Activated naive CD4-positive, alpha-beta T cell treated with anti-CD3 and anti-CD28 coated beads, Interleukin-2, amount 50 U/mL, for 72 hours (primary cell): ENCODE measurements around the gene RASGRP2. TPM values are rescaled to one million over a fixed set of nuclear protein-coding genes. Genes with fewer than 3 reads are reported as not detected.
A peak's percentile ranks its signal among the peaks of the same experiment; 100 is the strongest.

Experiments used
- ATAC-seq, 2 donors: fragments of 150-1000 bp; cut with Tn5 transposase; 2 replicates each; pipeline ENCODE4 v1.10.0; 2021; ENCODE audit warnings: mild to moderate bottlenecking in 2 of 2, moderate library complexity in 2 of 2
- DNase-seq, 2 donors: peaks; one replicate each; pipeline ENCODE4 v3.0.0; 2021 to 2022; ENCODE audit warnings: low spot score in 2 of 2
- H3K27ac Mint-ChIP-seq, 2 donors: one replicate each; pipeline ENCODE4 v1.8.0; 2022; ENCODE audit warnings: mild to moderate bottlenecking in 2 of 2, mixed read lengths in 2 of 2
- H3K36me3 Mint-ChIP-seq, 2 donors: one replicate each; pipeline ENCODE4 v1.8.0; 2022; ENCODE audit warnings: mixed read lengths in 2 of 2
- H3K9me3 Mint-ChIP-seq, 2 donors: one replicate each; pipeline ENCODE4 v1.8.0; 2022; ENCODE audit warnings: mixed read lengths in 2 of 2
- total RNA-seq, 2 donors: library from RNA; stranded (reverse); gene quantifications; one replicate each; pipeline ENCODE4 v1.2.3, GENCODE V29; 2022

Gene RASGRP2
- total RNA-seq, 2 donors from 2014 or later, result 12.5 to 12.6 TPM

DNA sequence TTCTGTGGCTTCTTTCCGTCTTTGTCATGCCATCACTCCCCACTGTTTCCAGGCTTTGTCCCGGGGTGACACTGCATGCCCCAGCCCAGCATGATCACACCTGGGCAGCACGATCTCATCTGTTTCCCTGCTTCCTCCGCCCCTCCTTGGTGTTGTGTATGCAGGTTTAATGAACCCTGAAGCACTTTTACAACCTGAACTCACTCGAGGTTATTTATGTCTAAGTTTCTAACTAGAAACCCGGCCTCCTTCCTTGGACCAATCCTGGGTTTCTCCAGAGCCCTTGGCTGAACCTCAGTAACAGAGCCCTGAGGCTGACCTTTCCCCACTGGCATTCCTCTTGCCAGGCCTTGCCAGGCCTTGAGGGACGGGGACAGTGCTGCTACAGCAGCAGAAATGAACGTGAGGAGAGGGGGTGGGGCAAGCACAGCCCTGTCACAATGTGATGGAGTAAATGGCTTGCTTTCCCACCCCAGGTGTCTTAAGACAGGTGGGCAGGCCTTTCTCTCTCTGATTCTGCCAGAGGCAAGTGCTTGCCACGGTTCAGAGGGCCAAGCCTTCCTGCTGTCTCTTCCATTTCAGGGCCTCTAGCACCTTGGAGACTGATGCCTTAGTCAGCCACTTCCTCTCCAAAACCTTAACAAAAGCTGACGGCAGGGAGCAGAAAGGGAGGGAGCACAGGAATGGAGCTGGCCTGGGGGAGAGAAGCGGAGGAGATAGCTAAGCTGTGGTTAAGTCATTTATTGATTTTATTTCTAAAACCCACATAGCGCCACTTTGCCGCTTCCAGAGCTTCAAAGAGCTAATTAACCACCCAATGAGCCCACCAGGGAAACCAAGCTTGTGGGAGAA, 19.0 kb upstream of the RASGRP2 start:
- H3K36me3 Mint-ChIP-seq, result peaks cover 24 to 34% of the 10 kb centered on the region in 2 donors
- no peaks in the 10 kb centered on the region for H3K9me3 Mint-ChIP-seq
- peak overlapping the region; percentile 84 to 92 for H3K27ac Mint-ChIP-seq
- ATAC-seq (peak in 1 of 2 donors; percentile 16), DNase-seq (peak in 1 of 2 donors; percentile 55)

GRCh38 chr11:64762277-64762673, 18.3 kb upstream of the RASGRP2 start:
- DNase-seq (peak in 1 of 2 donors; percentile 37), ATAC-seq (no peak)
- Mint-ChIP-seq H3K9me3 (no peaks in the 10 kb centered on the region), H3K36me3 (peaks cover 18 to 30% of the 10 kb centered on the region in 2 donors), H3K27ac (peak overlapping the region; percentile 84 to 92)

DNA sequence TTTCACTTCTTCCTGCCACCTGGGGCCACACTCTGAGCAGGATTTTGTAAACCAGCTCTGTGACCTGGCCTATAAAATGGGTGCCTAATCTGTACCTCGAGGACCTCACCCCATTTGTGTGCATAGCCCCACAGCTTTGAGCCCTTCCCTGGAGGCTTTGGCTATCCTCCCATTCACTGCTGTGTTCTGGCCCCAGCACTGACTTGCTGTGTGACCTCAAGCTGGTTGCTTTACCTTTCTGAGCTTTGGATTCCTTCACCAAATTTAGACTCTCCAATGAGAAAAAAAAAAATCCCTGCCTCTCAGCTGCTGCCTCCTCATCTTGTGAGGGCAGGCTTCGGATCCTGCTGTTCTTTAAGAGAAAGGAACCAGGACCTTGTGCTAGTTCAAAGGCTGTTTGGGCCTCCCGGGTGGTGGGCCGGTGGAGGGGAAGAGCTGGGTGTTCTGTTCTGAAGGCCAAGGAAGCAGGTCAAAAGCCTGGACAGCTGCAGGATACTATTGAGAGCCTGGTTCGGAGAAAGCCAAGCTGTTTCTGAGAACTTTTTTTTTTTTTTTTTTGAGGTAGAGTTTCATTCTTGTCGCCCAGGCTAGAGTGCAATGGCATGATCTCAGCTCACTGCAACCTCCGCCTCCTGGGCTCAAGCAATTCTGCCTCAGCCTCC, 16.9 kb upstream of the RASGRP2 start:
- DNase-seq (no peak), ATAC-seq (no peak)
- Mint-ChIP-seq H3K9me3 (no peaks in the 10 kb centered on the region), H3K27ac (peak overlapping the region; percentile 84 to 95), H3K36me3 (peaks cover 18 to 26% of the 10 kb centered on the region in 2 donors)

DNA sequence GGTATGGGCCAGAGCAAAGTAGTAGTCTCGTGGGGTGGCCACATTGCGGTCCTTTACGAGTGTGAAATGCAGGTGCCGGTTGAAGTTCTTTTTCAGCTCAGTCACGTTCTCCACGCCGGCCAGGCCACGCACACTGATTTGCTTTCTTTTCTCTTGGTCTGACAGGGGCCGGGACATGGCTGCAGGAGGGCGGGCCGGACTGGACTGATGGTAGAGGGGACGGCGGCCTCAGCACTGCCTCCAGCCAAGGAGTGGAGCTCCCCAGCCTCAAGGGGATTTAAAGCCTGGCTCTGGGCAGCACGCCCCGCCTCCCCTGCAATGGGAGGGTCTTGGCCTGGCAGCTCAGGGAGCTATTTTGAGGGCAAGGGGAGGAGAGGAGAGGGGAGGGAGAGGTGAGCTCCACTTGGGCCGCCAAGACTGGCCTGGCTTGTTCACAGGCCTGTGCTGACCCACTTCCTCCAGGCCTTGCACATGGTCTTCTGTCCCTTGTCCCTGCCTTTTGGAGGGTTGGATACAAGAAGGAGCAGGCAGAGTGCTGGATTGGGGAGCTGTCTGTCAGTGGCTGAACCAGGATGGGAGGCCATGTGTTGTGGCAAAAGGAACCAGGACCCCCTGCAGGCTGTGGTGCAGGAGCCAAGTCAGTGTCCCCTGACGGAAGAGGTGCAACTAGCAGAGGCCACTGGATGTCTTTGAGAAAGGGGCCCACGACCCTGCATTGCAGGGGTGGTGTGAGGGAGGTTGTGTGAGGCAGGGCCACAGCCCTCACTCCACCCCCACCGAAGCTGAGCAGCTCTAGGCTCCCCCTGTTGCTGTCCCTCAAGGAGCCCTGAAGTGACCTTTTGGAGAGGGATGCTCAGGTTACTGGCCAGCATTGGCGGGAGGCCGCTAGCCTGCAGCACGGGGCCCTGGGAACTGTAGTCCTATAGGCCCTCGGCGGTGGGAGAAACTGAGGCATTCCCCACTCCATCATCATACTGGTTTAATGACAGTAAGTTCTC, 16.1 kb upstream of the RASGRP2 start, which contains the start of gene PYGM:
PYGM (minus strand) TSS at position 253 of the 998 bp plus-strand sequence; CDS start at position 177, 76 bp downstream.
- H3K27ac Mint-ChIP-seq, result peak within 1 kb of the TSS; percentile 84 to 95
- no peak for DNase-seq
- peaks cover 15 to 21% of the 10 kb centered on the region in 2 donors for H3K36me3 Mint-ChIP-seq
- H3K9me3 Mint-ChIP-seq, result no peaks in the 10 kb centered on the region
- peak in 1 of 2 donors; percentile 7 for ATAC-seq

DNA sequence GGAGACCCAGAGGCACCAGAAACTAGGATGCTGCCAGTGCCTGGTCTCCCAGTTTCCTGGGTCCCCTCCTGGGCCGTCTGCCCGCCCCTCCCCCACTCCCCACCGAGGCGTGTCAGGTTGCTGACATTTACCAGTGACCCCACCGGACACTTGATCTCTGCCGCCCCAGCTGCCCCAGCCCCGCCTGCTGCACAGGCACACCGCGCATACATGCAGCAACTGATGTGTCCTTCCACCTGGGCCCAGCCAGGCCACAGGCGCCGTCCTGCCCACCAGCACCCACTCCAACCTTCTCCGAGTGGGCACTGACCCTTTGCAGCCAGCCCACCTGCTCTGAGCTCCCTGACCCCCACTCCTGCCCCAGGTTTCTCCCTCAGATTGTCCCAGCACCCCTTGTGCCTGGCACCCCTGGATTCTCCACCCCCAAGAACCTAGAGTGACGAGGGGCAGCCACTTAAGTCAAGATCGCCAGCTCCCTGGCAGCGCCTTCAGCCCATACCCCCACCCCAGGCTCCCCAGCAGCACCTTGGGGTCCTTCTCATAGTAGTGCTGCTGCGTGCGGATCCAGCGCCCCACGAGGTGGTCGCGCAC, 15.3 kb upstream of the RASGRP2 start:
- peaks cover 7 to 13% of the 10 kb centered on the region in 2 donors for H3K36me3 Mint-ChIP-seq
- H3K9me3 Mint-ChIP-seq, result no peaks in the 10 kb centered on the region
- DNase-seq (no peak), ATAC-seq (peak in 1 of 2 donors; percentile 8)
- peak overlapping the region; percentile 84 to 85 for H3K27ac Mint-ChIP-seq

DNA sequence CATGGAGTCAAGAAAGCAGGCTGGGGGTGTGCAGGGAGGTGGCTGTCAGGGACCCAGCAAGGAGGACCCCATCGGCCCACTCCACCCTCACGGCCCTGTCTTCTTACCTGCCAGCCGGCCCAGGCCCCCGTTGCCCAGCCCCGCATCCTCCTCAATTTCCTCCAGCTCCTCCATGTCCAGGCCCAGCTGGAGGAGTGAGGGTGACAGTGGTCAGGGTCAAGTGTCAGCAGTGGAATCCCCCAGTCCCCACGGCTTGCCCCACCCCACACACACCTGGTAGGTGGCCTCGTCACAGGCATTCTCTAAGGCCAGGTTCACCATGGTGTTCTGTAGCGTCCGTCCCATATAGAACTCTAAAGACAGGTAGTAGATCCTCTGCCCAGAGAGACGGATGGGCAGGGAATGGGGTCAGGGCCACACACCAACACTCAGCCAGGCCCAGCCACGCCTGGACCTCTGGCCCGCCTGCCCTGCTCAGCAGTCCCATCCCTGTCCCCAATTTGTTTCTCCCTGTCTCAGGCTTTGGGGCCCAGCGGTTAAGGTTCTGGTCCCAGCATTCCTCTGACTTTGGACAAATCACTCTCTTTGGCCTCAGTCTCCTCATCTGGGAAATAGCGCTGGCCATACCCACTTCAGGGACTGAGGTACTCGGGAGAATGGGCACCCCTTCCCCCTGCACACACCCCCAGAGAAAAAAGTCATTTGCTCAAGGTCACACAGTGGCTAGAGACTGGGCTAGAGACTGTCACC, 14.6 kb upstream of the RASGRP2 start:
- Mint-ChIP-seq H3K36me3 (peaks cover 5 to 7% of the 10 kb centered on the region in 2 donors), H3K27ac (peak overlapping the region; percentile 29 to 84), H3K9me3 (no peaks in the 10 kb centered on the region)
- no peak for ATAC-seq
- no peak for DNase-seq

DNA sequence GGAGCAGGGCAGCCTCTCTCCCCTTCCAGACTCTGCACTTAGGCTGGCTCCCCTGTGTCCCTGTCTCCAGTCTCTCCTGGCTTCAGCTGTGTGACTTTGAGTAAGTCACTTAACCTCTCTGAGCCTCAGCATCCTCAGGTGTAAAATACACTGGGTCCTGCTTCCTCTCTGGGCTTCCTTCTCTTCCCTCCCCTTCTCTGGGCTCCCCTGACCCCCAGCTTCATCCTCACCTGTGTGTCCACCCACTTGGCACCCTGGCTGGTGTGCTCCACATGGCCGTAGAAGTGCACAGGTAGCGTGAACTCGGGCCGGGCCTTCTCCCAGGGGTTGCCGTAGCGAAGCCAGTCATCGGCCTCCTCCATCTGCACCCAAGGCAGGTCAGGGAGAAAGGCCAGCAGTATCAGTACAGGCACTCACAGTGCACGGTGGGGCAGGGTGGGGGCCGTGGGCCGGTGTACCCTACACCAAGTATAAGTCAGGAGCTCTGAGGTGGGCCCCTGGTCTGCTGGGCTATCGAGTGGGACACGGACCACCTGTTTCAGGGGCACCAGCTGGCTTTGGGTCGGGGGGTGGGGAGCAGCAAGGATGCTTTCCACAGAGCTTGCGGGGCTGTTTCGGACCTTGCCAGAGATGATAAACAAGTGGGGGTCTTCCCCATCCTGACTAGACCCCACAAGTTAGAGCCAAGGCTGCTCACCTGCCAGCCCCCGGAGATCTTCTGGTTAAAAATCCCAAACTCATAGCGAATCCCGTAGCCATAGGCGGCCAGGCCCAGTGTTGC, 13.8 kb upstream of the RASGRP2 start:
- no peak for DNase-seq
- H3K9me3 Mint-ChIP-seq, result no peaks in the 10 kb centered on the region
- ATAC-seq, result peak in 1 of 2 donors; percentile 12
- H3K27ac Mint-ChIP-seq, result peak overlapping the region; percentile 55 to 92
- H3K36me3 Mint-ChIP-seq, result peaks cover 1 to 3% of the 10 kb centered on the region in 2 donors

DNA sequence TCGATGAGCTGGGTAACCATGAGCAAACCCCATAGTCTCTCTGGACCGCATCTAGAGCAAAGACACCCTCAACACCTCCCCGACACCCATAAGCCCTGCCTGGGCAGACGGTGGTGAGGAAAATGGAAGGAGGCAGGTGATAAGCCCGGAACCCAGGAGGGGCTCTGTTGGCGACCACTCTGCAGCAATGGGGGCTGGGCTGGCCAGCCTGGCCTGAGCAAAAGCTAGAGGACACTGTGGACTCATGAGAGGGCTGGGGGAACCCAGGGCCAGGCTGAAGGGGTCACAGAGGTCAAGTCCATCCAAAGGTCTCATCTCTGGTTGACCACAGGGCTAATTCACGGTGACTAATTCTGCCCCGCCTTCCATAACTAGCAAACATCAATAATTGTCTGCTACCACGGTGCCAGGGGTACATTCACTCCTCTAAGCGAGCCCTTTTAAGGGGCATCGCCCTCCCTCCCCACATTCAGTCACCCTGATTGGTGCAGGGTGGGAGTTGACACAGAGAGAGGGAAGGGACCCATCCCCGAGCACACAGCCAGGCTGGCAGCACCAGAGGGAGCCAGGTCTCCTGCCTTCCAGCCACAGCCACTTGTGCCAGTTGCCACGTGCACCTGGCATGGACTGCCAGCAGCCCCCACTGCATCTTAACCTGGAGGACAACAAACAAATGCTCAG, 11.9 kb upstream of the RASGRP2 start:
- Mint-ChIP-seq H3K36me3 (no peaks in the 10 kb centered on the region), H3K27ac (no peak overlapping the region), H3K9me3 (no peaks in the 10 kb centered on the region)
- ATAC-seq (no peak), DNase-seq (no peak)

- ATAC-seq, result peak in 1 of 2 donors; percentile 1
- Mint-ChIP-seq H3K36me3 (no peaks in the 10 kb centered on the region), H3K27ac (no peak overlapping the region), H3K9me3 (no peaks in the 10 kb centered on the region)
- peak in 1 of 2 donors; percentile 49 for DNase-seq
Observed at GRCh38 chr11:64754919-64755662, 11.1 kb upstream of the RASGRP2 start.

DNA sequence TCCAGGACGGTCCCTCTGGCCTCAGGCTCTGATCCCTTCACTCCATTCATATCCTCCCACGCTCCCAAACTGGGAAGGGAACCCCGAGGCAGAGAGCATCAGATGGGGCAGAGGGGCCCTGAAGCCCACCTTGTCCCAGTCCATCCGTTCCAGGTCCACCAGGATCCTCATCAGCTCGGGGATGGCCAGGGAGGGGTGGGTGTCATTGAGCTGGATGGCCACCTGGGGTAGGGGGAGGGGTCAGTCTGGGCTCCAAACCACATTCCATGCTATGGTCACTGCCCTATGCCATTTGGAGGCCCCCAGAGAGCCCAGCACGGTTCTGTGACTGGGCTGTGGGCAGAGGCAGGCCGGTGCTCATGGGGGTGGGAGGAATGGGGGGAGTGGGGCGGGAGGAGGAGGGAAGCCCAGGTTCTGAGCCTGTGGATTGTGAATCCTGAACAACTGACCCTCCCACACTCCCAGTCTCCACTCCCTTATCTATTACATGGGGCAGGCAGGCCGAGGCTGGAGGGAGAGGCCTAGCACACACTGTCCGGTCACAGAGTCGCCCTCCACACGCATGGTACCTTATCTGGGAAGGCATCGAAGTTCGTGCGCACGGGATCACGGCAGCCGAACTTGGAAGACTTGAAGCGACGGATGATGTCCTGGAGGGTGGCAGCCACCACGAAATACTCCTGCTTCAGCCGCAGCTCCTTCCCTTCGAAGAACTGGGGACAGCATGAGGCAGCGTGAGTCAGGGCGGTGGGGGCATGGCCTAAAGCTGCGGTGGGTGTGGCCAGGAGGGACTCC, 10.4 kb upstream of the RASGRP2 start:
- Mint-ChIP-seq H3K9me3 (no peaks in the 10 kb centered on the region), H3K27ac (peak overlapping the region in 1 of 2 donors; percentile 22), H3K36me3 (no peaks in the 10 kb centered on the region)
- no peak for DNase-seq
- ATAC-seq, result no peak

GRCh38 chr11:64753380-64754123, 9.6 kb upstream of the RASGRP2 start:
- Mint-ChIP-seq H3K27ac (no peak overlapping the region), H3K36me3 (no peaks in the 10 kb centered on the region)
- ATAC-seq, result no peak

DNA sequence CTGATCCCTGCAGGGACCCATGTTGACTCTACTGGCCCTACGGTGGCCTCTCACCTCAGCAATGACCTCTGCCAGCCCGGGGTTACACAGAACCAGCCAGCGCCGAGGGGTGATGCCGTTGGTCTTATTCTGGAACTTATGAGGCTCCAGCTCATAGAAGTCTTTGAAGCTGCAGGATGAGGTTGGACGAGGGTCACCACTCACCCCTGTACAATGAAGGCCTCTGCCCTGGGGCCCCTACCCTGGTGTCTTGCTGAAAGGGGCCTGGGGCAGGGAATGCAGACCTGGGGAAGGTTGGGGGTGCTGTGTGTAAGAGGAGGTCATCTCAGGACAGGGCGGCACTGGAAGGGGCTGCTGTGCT, 9.1 kb upstream of the RASGRP2 start:
- Mint-ChIP-seq H3K36me3 (no peaks in the 10 kb centered on the region), H3K27ac (no peak overlapping the region), H3K9me3 (no peaks in the 10 kb centered on the region)
- ATAC-seq (no peak), DNase-seq (no peak)

More at GRCh38 chr11:64753380-64754123, 9.6 kb upstream of the RASGRP2 start:
- no peaks in the 10 kb centered on the region for H3K9me3 Mint-ChIP-seq
- DNase-seq, result no peak
